GM18520 (cell line): Measurements from ENCODE around the gene SLBP.
"Not testable (repeated sequence)": the region's sequence is repeated elsewhere in the genome, so short reads cannot be mapped to it uniquely, and the experiment has no call there.

Experiments used
- ATAC-seq: cut with Tn5 transposase; IDR thresholded peaks from one replicate; pipeline ENCODE4 v1.9.1; 2021; ENCODE audit not compliant: unreplicated experiment

SLBP gene

DNA sequence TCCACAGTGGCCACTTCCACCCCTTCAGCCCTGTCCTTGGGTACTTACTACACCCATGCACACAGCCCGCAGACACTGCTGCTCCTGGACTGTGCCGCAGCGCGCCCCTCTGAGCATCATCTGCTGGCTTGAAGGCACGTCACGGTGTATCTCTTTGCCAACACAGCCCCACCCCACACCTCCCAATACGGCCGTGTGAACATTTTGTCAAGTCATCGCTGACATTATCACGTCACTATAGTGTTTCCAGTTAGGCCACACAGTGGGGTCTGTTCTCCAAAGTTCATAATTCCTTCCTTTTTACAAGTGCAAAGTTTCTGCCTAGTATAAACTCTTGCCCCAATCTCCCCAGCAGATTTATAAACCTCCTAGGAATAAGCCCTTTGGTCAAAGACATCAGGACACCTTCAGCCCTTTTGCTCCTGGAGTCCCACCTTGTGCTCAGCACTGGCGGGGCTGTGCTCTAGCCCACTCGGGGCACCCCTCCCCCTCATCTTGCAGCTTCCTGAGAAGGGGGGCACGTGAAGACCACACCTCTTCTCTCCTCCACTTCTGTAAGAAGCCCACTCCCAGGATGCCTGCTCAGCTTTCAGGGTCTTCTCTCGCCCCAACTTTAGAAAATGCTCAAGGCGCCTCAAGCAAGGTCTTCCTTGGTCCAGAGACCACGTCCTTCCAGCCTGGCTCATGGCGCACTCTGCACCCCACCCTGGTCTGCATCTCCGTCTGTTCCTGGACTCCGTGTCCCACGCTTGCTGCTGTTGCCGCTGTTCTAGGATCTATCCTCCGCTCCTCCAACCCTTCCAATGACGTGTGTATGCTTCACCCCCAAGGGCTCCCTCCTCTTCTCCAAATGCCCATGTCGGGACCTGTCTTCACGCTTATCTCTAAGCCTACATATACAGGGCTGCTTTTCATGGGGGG, 35.3 kb downstream of the SLBP start:
- no peak for ATAC-seq

DNA sequence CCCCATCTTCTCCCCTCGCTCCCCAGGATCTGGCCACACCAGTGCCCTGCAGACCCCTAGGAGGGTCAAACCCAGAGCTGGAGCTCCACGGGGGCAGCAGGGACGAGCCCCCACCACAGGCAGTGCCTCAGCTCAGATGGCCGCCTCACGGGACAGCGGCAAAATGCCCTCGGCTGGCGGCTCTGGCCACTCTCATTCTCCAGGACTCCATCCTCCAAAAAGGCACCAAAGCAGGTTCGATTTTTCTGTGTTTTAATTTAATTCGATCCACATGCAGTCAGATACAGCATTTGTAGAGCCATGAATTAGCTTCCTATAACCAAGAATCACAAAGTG, 36.3 kb downstream of the SLBP start:
- no peak for ATAC-seq

DNA sequence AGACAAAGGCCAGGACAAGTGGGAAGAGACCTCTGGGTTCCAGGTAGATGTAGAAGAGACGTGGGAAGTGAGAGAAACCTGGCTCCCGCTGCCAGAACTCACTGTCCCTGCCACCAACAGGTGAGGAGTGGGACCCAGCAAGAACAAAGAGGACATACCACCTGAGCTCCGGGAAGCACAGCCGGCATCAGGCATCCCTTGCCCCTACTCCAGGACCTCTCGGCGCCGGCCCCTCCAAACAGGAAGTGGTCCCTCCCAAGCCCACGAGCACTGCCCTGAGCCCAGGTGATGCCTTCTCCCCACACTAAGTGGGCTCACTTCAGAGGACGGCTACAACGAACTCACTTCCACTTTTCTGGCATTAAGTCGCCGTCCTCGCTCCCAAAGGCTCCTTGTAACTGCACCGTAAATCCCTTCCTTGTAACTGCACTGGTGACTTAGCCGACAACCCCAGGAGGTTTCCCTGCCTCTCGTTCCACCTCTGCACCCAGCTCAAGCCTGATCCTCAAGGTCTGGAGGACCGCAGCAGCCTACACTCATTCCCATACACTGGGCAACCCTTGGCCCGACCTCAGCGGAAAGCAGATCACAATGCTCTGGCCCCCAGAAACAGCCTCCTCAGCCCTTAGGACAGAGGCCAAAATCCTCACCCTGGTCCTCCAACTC, 36.9 kb downstream of the SLBP start:
- no peak for ATAC-seq

DNA sequence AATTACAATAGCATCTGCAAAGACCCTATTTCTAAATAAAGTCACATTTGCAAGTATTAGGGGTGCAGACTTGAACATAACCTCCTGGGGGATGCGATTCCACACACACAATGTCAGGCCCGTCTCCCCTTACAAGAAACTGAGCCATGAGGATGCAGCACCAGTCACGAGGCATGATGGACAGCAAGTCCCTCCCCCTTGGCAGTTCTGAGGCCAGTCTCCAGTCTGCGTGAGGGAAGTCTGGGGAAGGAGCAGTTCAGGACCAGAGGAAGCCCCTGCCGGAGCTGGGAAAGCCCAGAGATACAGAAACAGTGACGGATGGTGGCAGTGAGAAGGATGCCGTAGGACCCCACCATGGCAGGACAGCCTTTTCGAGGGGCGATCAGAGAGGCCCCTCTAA, 37.4 kb downstream of the SLBP start:
- no peak for ATAC-seq

DNA sequence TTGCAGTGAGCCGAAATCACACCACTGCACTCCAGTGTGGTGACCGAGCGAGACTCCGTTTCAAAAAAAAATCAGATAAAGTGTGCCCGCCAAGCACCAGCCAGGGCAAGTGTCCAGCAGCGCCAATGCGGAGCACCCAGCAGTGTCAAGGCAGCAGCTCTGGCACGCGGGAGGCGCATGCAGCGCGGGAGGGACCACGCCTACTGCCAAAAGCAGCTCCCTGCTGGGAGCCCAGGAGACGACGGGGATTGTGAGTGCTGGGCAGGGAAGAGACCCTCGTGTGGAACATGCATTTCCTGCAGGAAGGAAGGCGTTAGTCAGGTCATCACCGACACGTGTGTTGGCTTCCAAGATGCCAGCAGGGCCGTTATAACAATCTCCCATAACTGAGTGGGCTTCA, 38.4 kb downstream of the SLBP start:
- no peak for ATAC-seq

DNA sequence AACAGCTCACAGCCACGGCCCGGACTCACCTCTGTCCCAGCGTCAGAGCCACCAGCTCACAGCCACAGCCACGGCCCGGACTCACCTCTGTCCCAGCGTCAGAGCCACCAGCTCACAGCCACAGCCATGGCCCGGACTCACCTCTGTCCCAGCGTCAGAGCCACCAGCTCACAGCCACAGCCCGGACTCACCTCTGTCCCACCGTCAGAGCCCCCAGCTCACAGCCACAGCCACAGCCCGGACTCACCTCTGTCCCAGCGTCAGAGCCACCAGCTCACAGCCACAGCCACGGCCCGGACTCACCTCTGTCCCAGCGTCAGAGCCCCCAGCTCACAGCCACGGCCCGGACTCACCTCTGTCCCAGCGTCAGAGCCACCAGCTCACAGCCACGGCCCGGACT, 41.1 kb downstream of the SLBP start:
- ATAC-seq: not testable (repeated sequence)

DNA sequence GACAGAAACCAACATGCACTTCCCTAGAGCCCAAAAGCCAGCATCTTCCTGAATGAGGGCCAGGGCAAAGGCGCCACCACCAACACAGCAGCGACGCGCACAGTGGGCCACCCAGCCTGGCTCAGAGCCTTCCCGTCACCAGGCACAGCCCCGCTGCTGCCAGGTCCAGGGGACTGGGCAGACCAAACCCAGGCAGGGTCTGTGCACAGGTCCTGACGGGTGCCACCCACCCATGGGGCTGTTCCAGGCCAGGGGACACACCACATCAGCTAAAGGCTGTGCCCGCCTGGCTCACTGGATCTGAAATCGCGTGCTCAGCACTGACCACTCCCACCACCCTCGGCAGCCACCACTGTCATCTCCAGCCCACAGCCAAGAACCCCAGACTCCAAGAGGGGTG, 41.8 kb downstream of the SLBP start:
- no peak for ATAC-seq

DNA sequence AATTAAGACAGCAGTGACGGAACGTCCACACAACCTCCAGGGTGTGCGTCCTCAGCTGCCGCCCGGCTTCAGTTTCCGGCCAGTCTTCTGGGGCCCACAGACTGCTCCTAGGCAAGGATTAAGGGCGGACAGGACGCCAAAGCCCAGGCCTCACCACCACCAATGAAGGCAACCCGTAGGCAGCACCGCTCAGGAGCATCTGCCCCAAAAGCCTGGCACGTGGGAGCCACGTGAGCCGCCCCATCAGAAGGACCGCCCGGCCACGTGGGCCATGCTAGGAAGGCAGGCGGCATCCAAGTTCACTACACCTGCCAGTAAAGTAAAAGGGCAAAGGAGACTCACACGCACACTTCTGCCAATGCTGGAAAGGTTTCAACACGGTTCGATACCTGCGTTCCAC, 42.3 kb downstream of the SLBP start:
- ATAC-seq: no peak

DNA sequence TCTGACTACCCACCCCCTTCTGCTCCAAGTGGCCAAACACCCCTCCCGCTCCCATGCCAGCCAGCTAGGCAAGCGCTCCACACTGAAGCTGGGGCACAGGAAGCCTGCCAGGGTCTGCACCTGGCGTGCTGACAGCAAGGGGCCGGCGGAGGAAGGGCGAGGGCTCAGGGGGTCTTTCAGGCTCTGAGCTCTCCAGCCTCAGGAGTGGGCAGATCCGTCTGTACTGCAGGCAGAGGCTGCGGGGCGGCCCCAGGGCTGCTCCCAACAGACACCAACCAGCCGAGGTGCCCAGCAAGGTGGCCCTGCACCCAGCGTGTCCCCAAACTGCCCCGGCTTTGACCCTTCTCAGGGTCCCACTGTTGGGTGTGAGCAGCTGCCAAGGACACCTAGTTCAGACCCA, 42.8 kb downstream of the SLBP start:
- ATAC-seq: no peak

DNA sequence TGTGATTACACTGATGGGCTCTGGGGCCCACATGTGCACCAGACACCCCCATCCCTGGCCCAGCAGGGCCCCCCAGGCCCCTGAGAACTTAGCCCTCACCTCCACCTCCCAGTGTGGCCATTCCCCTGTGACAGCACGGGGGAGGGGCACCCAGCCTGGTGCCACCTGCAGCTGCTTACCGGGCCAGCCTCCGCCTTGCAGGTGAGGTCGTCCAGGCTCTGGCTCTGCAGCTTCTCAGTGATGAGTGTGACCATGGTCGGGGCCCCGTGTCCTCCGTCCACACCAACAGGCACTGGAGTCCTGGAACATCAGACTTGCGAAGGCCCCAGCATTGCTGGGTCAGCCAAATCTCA, 43.7 kb downstream of the SLBP start:
- no peak for ATAC-seq

DNA sequence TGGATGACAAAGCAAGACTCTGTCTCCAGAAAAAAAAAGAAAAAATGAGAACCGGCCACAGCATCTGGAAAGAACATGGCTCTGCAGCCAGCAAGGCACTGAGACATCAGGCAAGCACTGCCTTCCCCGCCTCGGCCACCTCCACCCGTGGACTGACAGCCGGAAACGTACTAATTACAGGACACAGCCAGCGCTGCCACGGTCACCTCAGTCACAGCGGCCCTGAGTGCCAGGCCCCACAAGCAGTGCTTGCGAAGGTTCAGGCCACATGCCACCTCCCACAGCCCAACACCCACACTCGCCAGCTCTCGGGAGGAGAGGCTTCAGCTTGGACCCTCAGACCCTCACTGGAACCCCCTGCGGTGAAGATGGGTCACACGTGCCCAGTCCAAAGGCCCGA, 44.8 kb downstream of the SLBP start:
- ATAC-seq: no peak

DNA sequence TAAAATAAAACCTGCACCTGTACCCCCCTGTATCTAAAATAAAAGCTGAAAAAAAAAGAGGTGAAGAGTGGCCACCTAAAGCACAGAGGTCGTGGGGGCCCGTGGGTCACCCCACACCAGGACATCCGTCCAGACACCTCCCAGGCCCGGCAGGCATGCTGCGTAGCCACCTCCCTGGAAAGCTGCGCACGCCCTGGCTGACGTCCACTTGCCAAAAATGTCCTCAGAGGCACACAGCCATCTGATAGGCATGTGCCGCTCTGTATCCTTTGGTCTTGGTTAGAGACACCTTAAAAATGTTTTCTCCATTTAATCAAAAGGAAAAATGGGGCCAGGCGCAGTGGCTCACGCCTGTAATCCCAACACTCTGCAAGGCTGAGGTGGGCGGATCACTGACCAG, 45.7 kb downstream of the SLBP start:
- no peak for ATAC-seq

DNA sequence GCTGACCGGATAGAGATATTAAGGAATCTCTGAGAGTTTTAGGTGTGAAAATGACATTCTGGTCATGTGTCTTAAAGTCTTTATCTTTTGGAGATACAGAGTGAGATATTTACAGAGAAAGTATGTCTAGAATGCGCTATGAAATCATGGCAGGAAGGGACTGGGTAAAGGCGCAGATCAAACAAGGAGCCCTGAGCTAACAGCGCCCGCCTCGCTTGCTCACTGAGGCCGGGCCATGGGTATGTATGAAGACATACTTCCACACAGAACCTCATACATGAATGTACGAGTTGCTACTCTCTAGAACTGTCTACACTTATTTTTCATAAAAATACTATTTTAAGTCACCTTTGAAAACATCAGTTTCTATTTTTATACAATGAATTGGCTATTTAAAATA, 48.0 kb downstream of the SLBP start:
- no peak for ATAC-seq

DNA sequence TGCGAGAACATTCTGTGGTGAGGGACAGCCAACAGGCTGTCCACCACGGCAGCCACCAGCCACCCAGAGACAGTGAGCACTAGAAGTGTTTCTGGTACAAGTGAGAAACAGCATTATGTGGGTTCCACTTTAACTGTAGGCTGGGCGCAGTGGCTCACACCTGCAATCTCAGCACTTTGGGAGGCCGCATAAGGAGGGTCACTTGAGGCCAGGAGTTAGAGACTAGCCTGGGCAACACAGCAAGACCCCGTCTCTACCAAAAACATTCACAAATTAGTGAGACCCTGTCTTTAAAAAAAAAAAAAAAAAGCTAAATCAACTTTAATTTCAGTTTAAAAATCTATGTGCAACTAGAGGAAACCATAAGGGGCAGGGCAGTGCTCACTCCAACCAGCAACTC, 48.6 kb downstream of the SLBP start:
- no peak for ATAC-seq

DNA sequence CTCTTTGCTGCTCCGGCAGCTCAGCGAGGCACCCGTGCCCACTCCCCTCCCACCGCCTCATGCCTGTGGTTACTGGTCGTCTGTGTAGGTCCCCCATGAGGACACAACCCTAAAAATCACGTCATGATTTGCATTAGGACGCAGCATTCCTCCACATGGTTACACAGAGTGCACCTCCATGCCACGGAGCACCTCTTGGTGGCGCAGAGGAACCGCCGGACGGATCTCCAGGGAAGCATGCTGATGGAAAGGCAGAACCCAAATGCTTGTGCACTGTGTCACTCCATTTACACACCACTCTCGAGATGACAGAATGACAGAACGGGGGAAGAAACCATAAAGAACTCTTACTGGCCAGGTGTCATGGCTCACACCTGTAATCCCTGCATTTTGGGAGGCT, 50.4 kb downstream of the SLBP start:
- no peak for ATAC-seq

DNA sequence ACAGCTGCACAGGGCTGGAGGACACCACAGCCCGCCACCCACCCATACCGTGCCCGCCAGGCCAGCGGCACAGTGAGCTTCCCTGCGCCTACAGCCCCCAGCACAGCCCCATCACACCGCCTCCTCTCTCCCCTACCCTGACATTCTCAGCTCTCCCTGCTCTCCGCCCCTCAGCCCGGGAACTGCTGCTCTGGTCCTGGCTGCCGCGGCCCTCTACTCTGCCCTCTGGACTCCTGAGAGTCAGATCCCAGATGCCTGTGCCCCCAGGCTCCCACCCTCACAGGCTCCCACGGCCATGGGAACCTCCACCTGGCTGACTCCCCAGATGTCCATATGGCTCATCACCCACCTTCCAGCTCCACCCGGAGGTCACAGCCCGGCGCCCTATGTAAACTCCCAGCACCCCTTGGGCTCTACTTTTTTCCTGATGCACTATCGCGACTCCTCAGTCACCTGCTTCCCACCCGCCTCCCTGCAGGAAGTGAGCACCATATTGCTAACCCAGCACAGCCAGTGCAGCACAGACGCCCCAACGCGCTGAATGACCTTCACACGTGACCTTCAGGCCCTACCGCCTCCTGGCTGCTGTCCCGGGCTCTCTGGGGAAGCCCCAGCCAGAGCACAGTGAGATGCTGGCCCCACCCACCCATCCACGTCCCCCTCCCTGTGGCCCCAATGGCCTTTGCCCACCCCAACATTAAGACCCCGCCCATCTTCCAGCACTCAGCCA, 51.0 kb downstream of the SLBP start:
- ATAC-seq: no peak

DNA sequence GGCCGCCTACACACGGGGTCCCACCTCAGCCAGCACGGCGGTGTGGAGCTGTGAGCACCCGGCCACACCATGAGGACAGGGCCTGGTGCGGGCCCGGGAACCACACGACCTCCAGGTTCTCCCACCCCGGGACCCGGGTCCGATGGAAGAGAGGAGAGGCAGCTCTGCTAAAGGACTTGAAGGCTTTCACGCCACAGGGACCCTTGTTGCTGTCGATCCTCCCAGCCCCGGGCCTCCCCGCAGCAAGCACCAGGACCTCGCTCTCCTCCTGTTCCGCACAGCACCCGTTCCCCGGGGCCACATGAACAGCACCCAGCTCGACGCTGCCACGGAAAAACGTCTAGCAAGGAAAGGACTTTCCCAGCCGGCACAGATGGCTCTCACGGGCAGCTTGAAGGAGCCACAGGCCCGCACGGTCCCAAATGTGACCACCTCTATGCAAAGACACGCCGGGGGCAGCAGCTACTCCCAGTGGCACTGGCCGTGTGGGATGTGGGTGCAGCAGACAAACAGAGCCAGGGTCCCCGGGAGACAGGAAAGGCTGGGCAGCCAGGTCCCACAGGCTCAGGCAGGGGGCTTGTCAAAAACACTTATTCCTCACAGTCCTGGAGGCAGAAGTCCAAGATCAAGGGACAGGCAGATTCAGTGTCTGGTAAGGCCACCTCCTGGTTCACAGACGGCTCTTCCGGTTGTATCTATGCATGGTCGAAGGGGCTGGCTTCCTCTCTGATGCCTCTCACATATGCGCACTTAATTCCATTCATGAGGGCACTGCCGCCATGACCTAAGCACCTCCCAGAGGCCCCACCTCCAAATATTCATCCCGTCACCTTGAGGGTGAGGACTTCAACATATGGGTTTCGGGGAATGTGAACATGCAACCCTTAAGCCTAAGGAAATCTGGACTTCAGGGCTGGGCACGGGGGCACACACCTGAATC, 52.7 kb downstream of the SLBP start:
- no peak for ATAC-seq

DNA sequence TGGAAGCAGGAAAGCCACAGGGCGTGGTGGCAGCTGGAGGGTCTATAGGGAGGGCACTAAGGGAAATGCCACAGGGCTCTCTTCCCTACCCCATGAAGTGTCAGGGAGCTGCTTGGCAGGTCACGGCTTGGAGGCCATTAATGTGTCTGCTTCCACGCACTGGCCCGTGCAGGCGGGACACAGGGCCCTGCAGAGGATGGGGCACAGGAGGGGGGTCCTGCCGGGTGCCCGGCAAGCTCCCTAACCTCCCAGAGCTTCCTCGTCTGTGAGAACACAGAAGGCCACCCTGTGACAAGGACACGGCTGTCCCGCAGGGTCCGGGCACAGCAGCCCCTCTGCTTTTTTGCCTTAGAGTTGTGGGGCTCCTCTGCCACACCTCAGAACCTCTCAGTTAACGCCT, 53.5 kb downstream of the SLBP start:
- ATAC-seq: no peak

DNA sequence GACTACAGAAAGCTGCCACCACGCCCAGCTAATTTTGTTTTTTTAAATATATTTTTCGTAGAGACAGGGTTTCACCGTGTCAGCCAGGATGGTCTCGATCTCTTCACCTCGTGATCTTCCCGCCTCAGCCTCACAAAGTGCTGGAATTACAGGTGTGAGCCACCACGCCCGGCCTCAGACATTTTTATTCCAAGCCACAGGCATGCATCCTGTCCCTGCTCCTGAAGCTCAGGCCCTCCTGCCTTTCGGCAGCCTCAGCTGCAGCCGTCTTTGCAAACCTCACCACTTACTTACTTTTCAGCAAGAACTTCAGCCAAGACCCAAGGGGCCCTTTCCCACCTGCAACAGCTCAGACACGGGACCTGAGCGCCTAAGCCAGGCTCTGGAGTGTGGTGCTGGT, 54.0 kb downstream of the SLBP start:
- ATAC-seq: no peak

DNA sequence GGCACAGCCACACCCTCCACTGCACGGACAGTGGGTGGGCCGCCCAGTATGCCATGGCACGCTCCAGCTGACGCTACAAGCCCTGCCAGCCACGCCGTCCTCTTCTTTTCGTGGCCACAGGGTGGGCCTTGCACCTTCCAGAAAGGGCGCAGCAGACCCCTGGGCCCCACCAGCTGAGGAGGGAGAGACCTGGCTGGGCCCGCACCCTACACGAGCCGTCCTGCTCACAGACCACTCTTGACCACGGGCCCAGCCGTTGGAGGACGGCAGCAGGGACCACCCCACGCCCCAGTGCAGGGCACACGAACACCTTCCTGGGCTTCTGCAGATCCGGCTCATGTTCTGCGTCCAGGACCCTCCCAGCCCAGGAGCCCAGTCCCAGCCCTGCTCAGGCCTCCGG, 55.1 kb downstream of the SLBP start:
- no peak for ATAC-seq

DNA sequence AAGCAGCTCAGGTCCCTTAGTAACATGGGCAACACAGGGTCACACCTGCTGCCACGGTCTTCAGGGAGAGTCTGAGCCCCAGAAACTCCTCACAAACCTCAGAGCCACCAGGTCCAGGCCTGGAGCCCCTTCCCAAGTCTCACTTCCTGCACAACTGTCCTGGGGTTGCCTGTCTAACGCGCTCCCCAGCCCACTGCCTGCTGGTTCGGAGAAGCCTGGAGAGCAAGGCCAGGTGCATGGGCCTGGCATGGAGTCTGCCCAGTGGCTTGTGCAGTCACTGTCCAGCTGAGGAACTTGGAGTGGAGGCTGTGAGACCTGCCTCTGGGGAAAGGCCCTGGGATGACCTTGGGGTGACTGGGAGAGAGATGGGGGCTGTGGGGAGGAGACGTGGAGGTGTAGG, 56.0 kb downstream of the SLBP start:
- ATAC-seq: no peak
